Activated B cell treated with CpG ODN at 0.5 μM for 24 hours (primary cell): ENCODE data around the gene ILKAP. TPM values are rescaled to one million over a fixed set of nuclear protein-coding genes. Genes with fewer than 3 reads are reported as not detected.

ENCODE experiments used
- ATAC-seq: fragments of 200-7000 bp; cut with Tn5 transposase; one replicate; pipeline ENCODE4 v1.10.0; 2021; ENCODE audit warnings: low read depth, mild to moderate bottlenecking, moderate library complexity
- CTCF ChIA-PET: fragments of 350-600 bp; sonication (Branson Sonifier 250); formaldehyde crosslinking; loops from one replicate; lab custom pipeline; 2021; ENCODE audit warnings: antibody characterized with exemption; lab: Charles Lee
- POLR2A ChIA-PET: fragments of 350-600 bp; sonication (Branson Sonifier 250); formaldehyde crosslinking; loops from one replicate; lab custom pipeline; 2021; ENCODE audit warnings: antibody characterized with exemption; lab: Charles Lee
- DNase-seq: peaks from one replicate; pipeline ENCODE4 v3.0.0; 2022
- H3K27ac Mint-ChIP-seq: one replicate; pipeline ENCODE4 v1.8.0; 2020; ENCODE audit warnings: mixed read lengths
- H3K27me3 Mint-ChIP-seq: one replicate; pipeline ENCODE4 v1.8.0; 2021; ENCODE audit warnings: mixed read lengths
- H3K36me3 Mint-ChIP-seq: one replicate; pipeline ENCODE4 v1.8.0; 2021; ENCODE audit warnings: low read depth, mixed read lengths
- H3K4me1 Mint-ChIP-seq: one replicate; pipeline ENCODE4 v1.8.0; 2021; ENCODE audit warnings: mixed read lengths
- H3K4me3 Mint-ChIP-seq: one replicate; pipeline ENCODE4 v1.8.0; 2020; ENCODE audit warnings: mild to moderate bottlenecking, mixed read lengths
- H3K9me3 Mint-ChIP-seq: one replicate; pipeline ENCODE4 v1.8.0; 2020; ENCODE audit warnings: mixed read lengths
- intact Hi-C: fragments of 100-400 bp; cut with micrococcal nuclease; formaldehyde crosslinking; loops from one replicate; pipeline ENCODE4 v1.15.1; 2024
- total RNA-seq: library from RNA; stranded (reverse); gene quantifications from 2 replicates; pipeline ENCODE4 v1.2.3, GENCODE V29; 2022
- TF ChIP-seq, protein P1 (sequence below): fragments of 200-600 bp; IDR thresholded peaks from one replicate; pipeline ENCODE4 v1.8.0; 2022; ENCODE audit warnings: antibody characterized with exemption, mild to moderate bottlenecking

The ILKAP gene
- total RNA-seq, 1 donor from 2014 or later: 77.3 TPM

- CTCF ChIA-PET: no interaction called here
- peaks cover 2% of the 10 kb centered on the region for H3K4me1 Mint-ChIP-seq
- POLR2A ChIA-PET: no interaction called here
- H3K4me3 Mint-ChIP-seq: no peak overlapping the region
- peaks cover 54% of the 10 kb centered on the region for H3K36me3 Mint-ChIP-seq
- peaks cover 9% of the 10 kb centered on the region for H3K27me3 Mint-ChIP-seq
- intact Hi-C loops: no loop called here
- ATAC-seq (no peak), DNase-seq (no peak)
- H3K27ac Mint-ChIP-seq: no peak overlapping the region
- no peaks in the 10 kb centered on the region for H3K9me3 Mint-ChIP-seq
- TF ChIP-seq, protein P1, sequence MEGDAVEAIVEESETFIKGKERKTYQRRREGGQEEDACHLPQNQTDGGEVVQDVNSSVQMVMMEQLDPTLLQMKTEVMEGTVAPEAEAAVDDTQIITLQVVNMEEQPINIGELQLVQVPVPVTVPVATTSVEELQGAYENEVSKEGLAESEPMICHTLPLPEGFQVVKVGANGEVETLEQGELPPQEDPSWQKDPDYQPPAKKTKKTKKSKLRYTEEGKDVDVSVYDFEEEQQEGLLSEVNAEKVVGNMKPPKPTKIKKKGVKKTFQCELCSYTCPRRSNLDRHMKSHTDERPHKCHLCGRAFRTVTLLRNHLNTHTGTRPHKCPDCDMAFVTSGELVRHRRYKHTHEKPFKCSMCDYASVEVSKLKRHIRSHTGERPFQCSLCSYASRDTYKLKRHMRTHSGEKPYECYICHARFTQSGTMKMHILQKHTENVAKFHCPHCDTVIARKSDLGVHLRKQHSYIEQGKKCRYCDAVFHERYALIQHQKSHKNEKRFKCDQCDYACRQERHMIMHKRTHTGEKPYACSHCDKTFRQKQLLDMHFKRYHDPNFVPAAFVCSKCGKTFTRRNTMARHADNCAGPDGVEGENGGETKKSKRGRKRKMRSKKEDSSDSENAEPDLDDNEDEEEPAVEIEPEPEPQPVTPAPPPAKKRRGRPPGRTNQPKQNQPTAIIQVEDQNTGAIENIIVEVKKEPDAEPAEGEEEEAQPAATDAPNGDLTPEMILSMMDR: no peak
Observed at GRCh38 chr2:238169048-238169707, 34.3 kb downstream of the ILKAP start.

- Mint-ChIP-seq H3K27me3 (peaks cover 9% of the 10 kb centered on the region), H3K4me1 (peaks cover 2% of the 10 kb centered on the region), H3K9me3 (no peaks in the 10 kb centered on the region), H3K27ac (no peak overlapping the region), H3K4me3 (no peak overlapping the region), H3K36me3 (peaks cover 47% of the 10 kb centered on the region)
- ChIA-PET POLR2A (no interaction called here), CTCF (no interaction called here)
- ATAC-seq (no peak), DNase-seq (no peak)
- TF ChIP-seq, protein P1: no peak
- intact Hi-C loops: no loop called here
Observed at GRCh38 chr2:238168196-238169047, 35.1 kb downstream of the ILKAP start.

GRCh38 chr2:238167761-238168160 lies 35.7 kb downstream of the ILKAP start:
- POLR2A ChIA-PET: no interaction called here
- Mint-ChIP-seq H3K36me3 (peaks cover 41% of the 10 kb centered on the region), H3K4me1 (peaks cover 2% of the 10 kb centered on the region), H3K27me3 (peaks cover 9% of the 10 kb centered on the region), H3K4me3 (no peak overlapping the region), H3K9me3 (no peaks in the 10 kb centered on the region), H3K27ac (no peak overlapping the region)
- DNase-seq: no peak
- intact Hi-C loops: no loop called here
- TF ChIP-seq, protein P1: no peak
- CTCF ChIA-PET: no interaction called here
- ATAC-seq: no peak

GRCh38 chr2:238167344-238167715 lies 36.2 kb downstream of the ILKAP start:
- peaks cover 36% of the 10 kb centered on the region for H3K36me3 Mint-ChIP-seq
- H3K9me3 Mint-ChIP-seq: no peaks in the 10 kb centered on the region
- ChIA-PET CTCF (no interaction called here), POLR2A (no interaction called here)
- peaks cover 2% of the 10 kb centered on the region for H3K4me1 Mint-ChIP-seq
- no peak overlapping the region for H3K4me3 Mint-ChIP-seq
- H3K27me3 Mint-ChIP-seq: peaks cover 9% of the 10 kb centered on the region
- TF ChIP-seq, protein P1: no peak
- intact Hi-C loops: no loop called here
- ATAC-seq: no peak
- DNase-seq: no peak
- H3K27ac Mint-ChIP-seq: no peak overlapping the region
